Pancreas (tissue), 10 donors: Measurements from ENCODE around the gene DNAH8. TPM values are rescaled to one million over a fixed set of nuclear protein-coding genes. Genes with fewer than 3 reads are reported as not detected.

Source experiments
- ATAC-seq, 4 donors: fragments of 200-7000 bp; cut with Tn5 transposase; one replicate each; pipeline versions ENCODE4 v1.8.0 to v1.9.1; 2020; ENCODE audit warnings: mild to moderate bottlenecking in 4 of 4, moderate library complexity in 4 of 4
- DNase-seq, 6 donors: peaks; one replicate each; pipeline ENCODE4 v3.0.0-alpha.2; 2020
- FAIRE-seq: peaks from 2 replicates; lab custom pipeline; 2012; peaks lifted over from hg19 to GRCh38; lab: Jason Lieb, UNC
- H3K27ac ChIP-seq, 4 donors: fragments of 200-600 bp; sonication (generic); 1 replicate in 3 of 4; 2 replicates in 1 of 4; pipeline versions ENCODE4 v1.5.0 to v1.8.0; 2020
- H3K27me3 ChIP-seq, 4 donors: fragments of 200-600 bp; one replicate each; pipeline ENCODE4 v1.8.0; 2021
- H3K36me3 ChIP-seq, 3 donors: fragments of 200-600 bp; sonication (generic) in 1 of 3; one replicate each; pipeline versions ENCODE4 v1.5.0 to v1.8.0; 2020 to 2021
- H3K4me1 ChIP-seq, 3 donors: fragments of 200-600 bp; one replicate each; pipeline ENCODE4 v1.8.0; 2021
- H3K4me3 ChIP-seq, 4 donors: fragments of 200-600 bp; sonication (generic) in 2 of 4; one replicate each; pipeline versions ENCODE4 v1.5.0 to v1.8.0; 2020 to 2021
- H3K9me3 ChIP-seq, 4 donors: fragments of 200-600 bp; one replicate each; pipeline ENCODE4 v1.8.0; 2021
- WGBS, 2 donors: extraction: QIAGEN DNeasy Blood & Tissue Kit; methylation state at CpG; one replicate each; pipeline ENCODE4 v1.1.7; 2013; 5-methylcytosine and 5-hydroxymethylcytosine counted together
- intact Hi-C, 3 donors: fragments of 100-400 bp; cut with DNase I; formaldehyde crosslinking; loops; one replicate each; pipeline versions ENCODE4 v1.11.1 to v1.14.2; 2022
- polyA plus RNA-seq, 2 donors: library from polyadenylated mRNA; stranded (reverse); fragments of 200-250 nt; gene quantifications; one replicate each; pipeline ENCODE4 v1.2.3, GENCODE V29; 2013
- total RNA-seq, 6 donors: library from RNA; stranded (reverse); fragmentation: NEBNext Ultra II Directional in 4 of 6; extraction: Animal tissue kit (Norgen Biotek cat#: 25700) in 4 of 6; gene quantifications; one replicate each; pipeline versions ENCODE4 v1.2.1 to v1.2.4, GENCODE V29; 2021 to 2023
- TF ChIP-seq, protein P1 (sequence below), 4 donors: fragments of 200-600 bp; sonication (generic) in 3 of 4; IDR thresholded peaks; one replicate each; pipeline versions ENCODE4 v1.5.0 to v1.8.0; 2021; ENCODE audit warnings: antibody characterized with exemption in 4 of 4
- donor health status: healthy with polysubstance abuse.
- donor health status: DM: no; HTN: no; CAD: no; lungs with moderate emphysema.
- donor health status: DM: no; HTN: no; CAD: no.
- donor health status: control.
- donor health status: control.
- donor health status: Bipolar disorder and iron deficiency.
- donor health status: DM: yes; HTN: yes; CAD: no.
- donor health status: DM: no; HTN: no; CAD: no.
- donor health status: DM: no; HTN: no; CAD: no.
- donor health status: DM: yes; HTN: yes; CAD: no.

DNAH8 gene
- total and polyA plus RNA-seq, 8 donors, result not detected

- Histone ChIP-seq H3K4me1 (peaks cover 0 to 4% (median 0%) of the 10 kb centered on the region in 3 donors), H3K9me3 (no peaks in the 10 kb centered on the region), H3K27me3 (no peaks in the 10 kb centered on the region), H3K27ac (no peak overlapping the region), H3K36me3 (no peaks in the 10 kb centered on the region), H3K4me3 (no peak overlapping the region)
- intact Hi-C loops, result no loop called here
- no peak for DNase-seq
- peak in 2 of 4 donors; percentile 25 to 81 for ATAC-seq
- no peak for FAIRE-seq
- TF ChIP-seq, protein P1, sequence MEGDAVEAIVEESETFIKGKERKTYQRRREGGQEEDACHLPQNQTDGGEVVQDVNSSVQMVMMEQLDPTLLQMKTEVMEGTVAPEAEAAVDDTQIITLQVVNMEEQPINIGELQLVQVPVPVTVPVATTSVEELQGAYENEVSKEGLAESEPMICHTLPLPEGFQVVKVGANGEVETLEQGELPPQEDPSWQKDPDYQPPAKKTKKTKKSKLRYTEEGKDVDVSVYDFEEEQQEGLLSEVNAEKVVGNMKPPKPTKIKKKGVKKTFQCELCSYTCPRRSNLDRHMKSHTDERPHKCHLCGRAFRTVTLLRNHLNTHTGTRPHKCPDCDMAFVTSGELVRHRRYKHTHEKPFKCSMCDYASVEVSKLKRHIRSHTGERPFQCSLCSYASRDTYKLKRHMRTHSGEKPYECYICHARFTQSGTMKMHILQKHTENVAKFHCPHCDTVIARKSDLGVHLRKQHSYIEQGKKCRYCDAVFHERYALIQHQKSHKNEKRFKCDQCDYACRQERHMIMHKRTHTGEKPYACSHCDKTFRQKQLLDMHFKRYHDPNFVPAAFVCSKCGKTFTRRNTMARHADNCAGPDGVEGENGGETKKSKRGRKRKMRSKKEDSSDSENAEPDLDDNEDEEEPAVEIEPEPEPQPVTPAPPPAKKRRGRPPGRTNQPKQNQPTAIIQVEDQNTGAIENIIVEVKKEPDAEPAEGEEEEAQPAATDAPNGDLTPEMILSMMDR (IDR thresholded peaks at IDR 0.05), result no peak
- WGBS, 2 donors, result 0 to 2% methylated on average over 1 of the region's 1 CpG
Measured at GRCh38 chr6:39008737-39009136, 293.6 kb downstream of the DNAH8 start.

DNA sequence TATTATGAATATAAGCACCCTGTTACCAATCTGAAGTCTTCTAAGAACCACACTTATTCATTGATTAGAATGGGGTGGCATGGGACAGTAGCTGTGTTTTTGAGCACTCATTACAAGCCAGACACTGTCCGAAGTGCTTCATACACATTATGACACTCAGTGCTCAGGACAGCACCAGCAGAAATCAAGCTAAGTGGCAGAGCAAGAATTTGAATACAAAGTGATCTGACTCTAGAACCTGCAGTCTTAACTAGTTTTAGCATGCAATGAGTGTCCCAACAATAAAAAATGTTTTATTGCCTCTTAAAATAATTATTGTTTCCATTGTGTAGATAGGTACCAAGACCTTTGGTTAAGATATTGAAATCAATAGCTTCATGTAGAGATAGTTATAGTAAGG, 294.4 kb downstream of the DNAH8 start:
- TF ChIP-seq, protein P1 (IDR thresholded peaks at IDR 0.05), result no peak
- Histone ChIP-seq H3K4me1 (peaks cover 0 to 4% (median 0%) of the 10 kb centered on the region in 3 donors), H3K27me3 (no peaks in the 10 kb centered on the region), H3K4me3 (no peak overlapping the region), H3K27ac (no peak overlapping the region), H3K9me3 (no peaks in the 10 kb centered on the region), H3K36me3 (no peaks in the 10 kb centered on the region)
- 0 to 93% methylated on average over 1 of the region's 1 CpG for WGBS, 2 donors
- FAIRE-seq (no peak), DNase-seq (no peak), ATAC-seq (no peak)
- intact Hi-C loops, result no loop called here

DNA sequence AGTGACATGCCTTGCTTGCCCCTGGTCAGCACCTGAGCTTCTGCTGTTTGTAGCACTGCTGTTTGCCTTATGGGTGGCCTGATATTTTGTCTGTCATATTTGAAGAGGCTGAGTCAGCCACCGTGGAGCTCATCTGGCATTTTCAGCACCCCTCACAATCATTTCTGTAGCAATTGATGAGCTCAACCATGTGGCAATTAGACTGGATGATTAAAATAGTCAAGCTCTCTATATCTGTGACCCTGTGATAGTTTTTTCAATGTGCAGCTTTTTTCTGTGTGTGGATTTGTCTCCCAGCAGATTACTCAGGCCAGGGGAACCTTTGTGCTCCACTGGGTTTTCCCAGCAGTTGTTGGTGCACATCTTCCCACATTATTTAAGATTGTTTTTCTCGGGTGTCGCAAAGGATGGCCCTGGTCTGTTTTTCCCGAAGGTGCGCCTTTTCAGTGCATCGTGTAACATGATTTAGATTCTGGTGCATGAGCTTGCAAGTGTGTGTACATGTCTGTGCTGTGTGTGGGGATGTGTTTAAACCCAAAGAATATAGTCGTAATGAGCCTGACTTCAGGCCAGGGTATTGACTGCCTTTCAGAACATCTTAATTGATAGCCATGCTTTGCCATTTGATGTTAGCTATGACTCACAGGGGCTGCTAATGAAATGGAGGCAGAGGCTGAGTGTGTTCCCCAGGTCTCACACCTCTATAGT, 301.9 kb downstream of the DNAH8 start:
- H3K27me3 ChIP-seq, result no peaks in the 10 kb centered on the region
- DNase-seq, result no peak
- intact Hi-C loops, result no loop called here
- no peak overlapping the region for H3K4me3 ChIP-seq
- no peaks in the 10 kb centered on the region for H3K4me1 ChIP-seq
- TF ChIP-seq, protein P1 (IDR thresholded peaks at IDR 0.05), result no peak
- H3K9me3 ChIP-seq, result no peaks in the 10 kb centered on the region
- FAIRE-seq, result no peak
- no peaks in the 10 kb centered on the region for H3K36me3 ChIP-seq
- 87 to 89% methylated on average over 7 of the region's 7 CpGs for WGBS, 2 donors
- H3K27ac ChIP-seq, result no peak overlapping the region
- ATAC-seq, result no peak

- Histone ChIP-seq H3K9me3 (no peaks in the 10 kb centered on the region), H3K27me3 (no peaks in the 10 kb centered on the region), H3K4me3 (no peak overlapping the region), H3K36me3 (no peaks in the 10 kb centered on the region), H3K27ac (no peak overlapping the region), H3K4me1 (no peaks in the 10 kb centered on the region)
- FAIRE-seq (no peak), DNase-seq (no peak), ATAC-seq (no peak)
- 69 to 80% methylated on average over 4 of the region's 4 CpGs for WGBS, 2 donors
- TF ChIP-seq, protein P1 (IDR thresholded peaks at IDR 0.05), result no peak
- intact Hi-C loops, result no loop called here
Measured at GRCh38 chr6:39017547-39017880, 302.4 kb downstream of the DNAH8 start.

DNA sequence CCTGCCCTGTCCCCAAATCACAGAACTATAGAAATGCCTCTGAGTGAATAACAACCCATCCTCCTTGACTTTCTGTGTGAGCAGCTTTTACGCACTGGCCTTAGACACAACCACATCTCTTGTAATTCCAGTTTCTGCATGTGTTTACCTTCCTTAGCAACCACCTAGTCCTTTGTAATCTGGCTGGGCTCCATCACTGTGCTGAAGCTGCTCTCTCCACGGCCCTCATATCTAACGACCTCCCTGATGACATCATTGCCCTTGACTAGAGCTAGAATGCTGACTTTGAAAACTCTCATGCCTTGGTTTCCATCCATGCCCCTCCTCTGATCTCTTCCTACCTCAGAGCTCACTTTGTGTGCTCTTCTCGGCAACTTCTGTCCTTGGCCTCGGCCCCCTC, 303.0 kb downstream of the DNAH8 start:
- TF ChIP-seq, protein P1 (IDR thresholded peaks at IDR 0.05), result no peak
- intact Hi-C loops, result no loop called here
- FAIRE-seq, result no peak
- peak; percentile 48 to 83 (median 72) for ATAC-seq
- Histone ChIP-seq H3K27me3 (no peaks in the 10 kb centered on the region), H3K4me3 (no peak overlapping the region), H3K27ac (no peak overlapping the region), H3K9me3 (no peaks in the 10 kb centered on the region), H3K4me1 (no peaks in the 10 kb centered on the region), H3K36me3 (no peaks in the 10 kb centered on the region)
- peak in 2 of 6 donors; percentile 32 for DNase-seq
- WGBS, 2 donors, result 48 to 57% methylated on average over 5 of the region's 5 CpGs
